ENCODE data around the gene MFSD11.

GRCh38 chr17:76812968-76813367 lies 75.0 kb downstream of the MFSD11 start:
- TF ChIP-seq, protein P1, sequence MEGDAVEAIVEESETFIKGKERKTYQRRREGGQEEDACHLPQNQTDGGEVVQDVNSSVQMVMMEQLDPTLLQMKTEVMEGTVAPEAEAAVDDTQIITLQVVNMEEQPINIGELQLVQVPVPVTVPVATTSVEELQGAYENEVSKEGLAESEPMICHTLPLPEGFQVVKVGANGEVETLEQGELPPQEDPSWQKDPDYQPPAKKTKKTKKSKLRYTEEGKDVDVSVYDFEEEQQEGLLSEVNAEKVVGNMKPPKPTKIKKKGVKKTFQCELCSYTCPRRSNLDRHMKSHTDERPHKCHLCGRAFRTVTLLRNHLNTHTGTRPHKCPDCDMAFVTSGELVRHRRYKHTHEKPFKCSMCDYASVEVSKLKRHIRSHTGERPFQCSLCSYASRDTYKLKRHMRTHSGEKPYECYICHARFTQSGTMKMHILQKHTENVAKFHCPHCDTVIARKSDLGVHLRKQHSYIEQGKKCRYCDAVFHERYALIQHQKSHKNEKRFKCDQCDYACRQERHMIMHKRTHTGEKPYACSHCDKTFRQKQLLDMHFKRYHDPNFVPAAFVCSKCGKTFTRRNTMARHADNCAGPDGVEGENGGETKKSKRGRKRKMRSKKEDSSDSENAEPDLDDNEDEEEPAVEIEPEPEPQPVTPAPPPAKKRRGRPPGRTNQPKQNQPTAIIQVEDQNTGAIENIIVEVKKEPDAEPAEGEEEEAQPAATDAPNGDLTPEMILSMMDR (conservative IDR thresholded peaks at IDR 0.05; ENCODE audit: low read depth, low read length), result no peak
- no peak for TF ChIP-seq EZH2phosphoT487 (IDR thresholded peaks at IDR 0.05; ENCODE audit: borderline replicate concordance, low read length)
- TF ChIP-seq EZH2 (IDR thresholded peaks at IDR 0.05; ENCODE audit: low read length, unreplicated experiment), result no peak
